22Rv1 (cell line): ENCODE measurements around the gene LRP2BP.

Experiments
- CTCF ChIP-seq: fragments of 450-650 bp; IDR thresholded peaks from 2 replicates; pipeline ENCODE4 v1.5.1; 2017; ENCODE audit warnings: mild to moderate bottlenecking
- ZFX ChIP-seq: fragments of 450-650 bp; IDR thresholded peaks from 2 replicates; pipeline ENCODE4 v1.6.1; 2017; ENCODE audit warnings: antibody characterized with exemption, borderline replicate concordance

GRCh38 chr4:185352741-185353140 is 43.0 kb downstream of the LRP2BP start:
- TF ChIP-seq CTCF (no peak), ZFX (no peak)
